GM18868 (cell line): ENCODE measurements around the gene SPC24.
"Not testable (repeated sequence)": the region's sequence is repeated elsewhere in the genome, so short reads cannot be mapped to it uniquely, and the experiment has no call there.

Experiments
- ATAC-seq: cut with Tn5 transposase; IDR thresholded peaks from one replicate; pipeline ENCODE4 v1.9.1; 2021; ENCODE audit warnings: mild to moderate bottlenecking, moderate library complexity; ENCODE audit not compliant: unreplicated experiment

SPC24 gene

GRCh38 chr19:11192957-11193939 lies 37.7 kb upstream of the SPC24 start:
- ATAC-seq: no peak

- ATAC-seq: no peak
These were observed 36.4 kb upstream of the SPC24 start for GRCh38 chr19:11191934-11192333.

GRCh38 chr19:11191273-11191755 lies 35.7 kb upstream of the SPC24 start:
- no peak for ATAC-seq

- ATAC-seq: no peak
These were observed 34.9 kb upstream of the SPC24 start for GRCh38 chr19:11190501-11190900.

GRCh38 chr19:11187441-11187840 lies 31.9 kb upstream of the SPC24 start:
- no peak for ATAC-seq

GRCh38 chr19:11182994-11183393 lies 27.4 kb upstream of the SPC24 start:
- no peak for ATAC-seq

- no peak for ATAC-seq
These were observed 25.9 kb upstream of the SPC24 start for GRCh38 chr19:11181488-11181887.

- not testable (repeated sequence) for ATAC-seq
These were observed 25.4 kb upstream of the SPC24 start for GRCh38 chr19:11180975-11181374.

GRCh38 chr19:11180346-11180745 lies 24.8 kb upstream of the SPC24 start:
- no peak for ATAC-seq

GRCh38 chr19:11179716-11180297 lies 24.2 kb upstream of the SPC24 start:
- no peak for ATAC-seq

GRCh38 chr19:11179145-11179465 lies 23.5 kb upstream of the SPC24 start:
- ATAC-seq: not testable (repeated sequence)

GRCh38 chr19:11177592-11177991 lies 22.0 kb upstream of the SPC24 start:
- ATAC-seq: no peak

- no peak for ATAC-seq
These were observed 21.0 kb upstream of the SPC24 start for GRCh38 chr19:11176466-11177193.

GRCh38 chr19:11175920-11176319 lies 20.3 kb upstream of the SPC24 start:
- ATAC-seq: no peak

- ATAC-seq: no peak
These were observed 18.8 kb upstream of the SPC24 start for GRCh38 chr19:11174336-11174735.

- no peak for ATAC-seq
These were observed 18.1 kb upstream of the SPC24 start for GRCh38 chr19:11173516-11174155.

GRCh38 chr19:11172576-11172975 lies 17.0 kb upstream of the SPC24 start:
- ATAC-seq: no peak

- ATAC-seq: no peak
These were observed 15.6 kb upstream of the SPC24 start for GRCh38 chr19:11171144-11171543.

GRCh38 chr19:11169896-11170678 lies 14.5 kb upstream of the SPC24 start:
- no peak for ATAC-seq

- ATAC-seq: no peak
These were observed 13.0 kb upstream of the SPC24 start for GRCh38 chr19:11168568-11168967.
